K562 (cell line): Measurements from ENCODE around the gene G6PD. TPM values are rescaled to one million over a fixed set of nuclear protein-coding genes. Genes with fewer than 3 reads are reported as not detected.

Experiments
- ATAC-seq: fragments of 200-7000 bp; cut with Tn5 transposase; 3 replicates; pipeline ENCODE4 v1.9.1; 2020; ENCODE audit warnings: moderate library complexity
- BruUV-seq: library from RNA; stranded (reverse); fragments of 400-500 nt; replicated peaks from 2 replicates; lab custom pipeline; 2021; lab: Mats Ljungman, UMichigan
- CTCF ChIA-PET: fragments of 300-600 bp; formaldehyde crosslinking; extraction: SDS; loops from one replicate; lab custom pipeline; 2021; ENCODE audit warnings: low intra/inter-chr PET ratio; lab: Yijun Ruan, JAX
- POLR2A ChIA-PET: fragments of 300-600, 350-650 bp; sonication (Branson Sonifier 250); formaldehyde crosslinking; extraction: SDS; loops from one replicate; lab custom pipeline; 2021; ENCODE audit warnings: antibody characterized with exemption, inconsistent platforms; lab: Yijun Ruan, JAX
- DNase-seq, 4 experiments: peaks; one replicate each; pipeline versions ENCODE4 v3.0.0 to v3.0.0-alpha.2; 2011 to 2018; ENCODE audit warnings: low spot score in 3 of 4, mixed read lengths in 3 of 4; ENCODE audit errors: extremely low read depth in 1 of 4
- FAIRE-seq: peaks from 2 replicates; lab custom pipeline; 2011; peaks lifted over from hg19 to GRCh38; lab: Jason Lieb, UNC
- H2AFZ ChIP-seq: 2 replicates; pipeline ENCODE4 v1.6.0; 2011; ENCODE audit warnings: low read depth, low read length, control low read depth, inconsistent platforms
- H3K27ac ChIP-seq: fragments of 200-600 bp; 3 replicates; pipeline ENCODE4 v1.8.0; 2011; ENCODE audit warnings: low read depth, mild to moderate bottlenecking, control low read depth, inconsistent platforms, low read length, moderate library complexity, mixed read lengths; ENCODE audit errors: extremely low read depth
- H3K27me3 ChIP-seq, 2 experiments: fragments of 300-600 bp in 1 of 2; 2 replicates in 1 of 2; 3 replicates in 1 of 2; pipeline versions ENCODE4 v1.6.0 to v1.8.0; 2011; ENCODE audit warnings: inconsistent platforms in 2 of 2, low read length in 2 of 2, mild to moderate bottlenecking in 1 of 2, mixed read lengths in 1 of 2, moderate library complexity in 1 of 2; ENCODE audit not compliant: control insufficient read depth in 2 of 2, insufficient read depth in 2 of 2
- H3K36me3 ChIP-seq: fragments of 300-600 bp; 3 replicates; pipeline ENCODE4 v1.8.0; 2011; ENCODE audit warnings: mild to moderate bottlenecking, low read length, inconsistent platforms; ENCODE audit not compliant: control insufficient read depth, insufficient read depth
- H3K4me1 ChIP-seq, 2 experiments: fragments of 200-600 bp in 1 of 2; replicated peaks in 1 of 2; 2 replicates in 1 of 2; 3 replicates in 1 of 2; pipeline versions ENCODE4 v1.5.1 to v1.8.0; 2011; ENCODE audit warnings: inconsistent platforms in 2 of 2, low read length in 2 of 2, mild to moderate bottlenecking in 1 of 2, mixed read lengths in 1 of 2, moderate library complexity in 1 of 2; ENCODE audit not compliant: control insufficient read depth in 2 of 2, insufficient read depth in 2 of 2
- H3K4me2 ChIP-seq: 2 replicates; pipeline ENCODE4 v1.6.1; 2011; ENCODE audit warnings: low read length, control low read depth, inconsistent platforms, mixed read lengths; ENCODE audit not compliant: insufficient read depth
- H3K4me3 ChIP-seq: fragments of 200-600 bp; sonication (generic), shearing (Covaris generic); 2 replicates; pipeline ENCODE4 v1.5.1; 2016; ENCODE audit warnings: control low read depth, inconsistent platforms
- H3K79me2 ChIP-seq: fragments of 200-600 bp; 3 replicates; pipeline ENCODE4 v1.8.0; 2011; ENCODE audit warnings: low read length, inconsistent platforms; ENCODE audit not compliant: control insufficient read depth, insufficient read depth
- H3K9ac ChIP-seq, 2 experiments: 2 replicates each; pipeline versions ENCODE4 v1.6.0 to v1.6.1; 2011; ENCODE audit warnings: low read depth in 2 of 2, low read length in 2 of 2, control low read depth in 1 of 2, inconsistent platforms in 1 of 2, mild to moderate bottlenecking in 1 of 2, mixed read lengths in 1 of 2; ENCODE audit not compliant: insufficient read depth in 1 of 2
- H3K9me1 ChIP-seq: one replicate; pipeline ENCODE4 v1.6.0; 2011; ENCODE audit warnings: inconsistent platforms, mild to moderate bottlenecking, low read length, moderate library complexity; ENCODE audit not compliant: control insufficient read depth, insufficient read depth
- H3K9me3 ChIP-seq: replicated peaks from 2 replicates; pipeline ENCODE4 v1.5.1; 2011; ENCODE audit warnings: low read depth, low read length, inconsistent platforms; ENCODE audit not compliant: control insufficient read depth, insufficient read depth
- H4K20me1 ChIP-seq: replicated peaks from 2 replicates; pipeline ENCODE4 v1.6.1; 2011; ENCODE audit warnings: low read length, inconsistent platforms, mixed read lengths; ENCODE audit not compliant: control insufficient read depth, insufficient read depth
- BCOR ChIP-seq: fragments of 450-650 bp; IDR thresholded peaks from 2 replicates; pipeline ENCODE4 v1.6.1; 2016
- HDGF ChIP-seq: fragments of 450-650 bp; IDR thresholded peaks from 2 replicates; pipeline ENCODE4 v1.6.1; 2016
- MEIS2 ChIP-seq: fragments of 450-650 bp; IDR thresholded peaks from 2 replicates; pipeline ENCODE4 v1.6.1; 2014; ENCODE audit warnings: mild to moderate bottlenecking; ENCODE audit not compliant: partially characterized antibody
- NBN ChIP-seq: fragments of 450-650 bp; IDR thresholded peaks from 2 replicates; pipeline ENCODE4 v1.6.1; 2016; ENCODE audit warnings: low read depth, mild to moderate bottlenecking
- RBM34 ChIP-seq: fragments of 200-400 bp; formaldehyde crosslinking; IDR thresholded peaks from 2 replicates; pipeline ENCODE4 v1.6.1; 2018; ENCODE audit warnings: low read length, borderline replicate concordance; ENCODE audit not compliant: insufficient read depth
- ZKSCAN1 ChIP-seq: fragments of 150-350 bp; IDR thresholded peaks from 2 replicates; pipeline ENCODE4 v1.6.1; 2016; ENCODE audit warnings: low read depth, low read length
- ZNF143 ChIP-seq: sonication (generic); formaldehyde crosslinking; IDR thresholded peaks from 2 replicates; pipeline ENCODE4 v1.9.0; 2022; ENCODE audit warnings: mild to moderate bottlenecking, missing genetic modification reagents
- ZNF561 ChIP-seq: fragments of 450-650 bp; formaldehyde crosslinking; conservative IDR thresholded peaks from 2 replicates; pipeline ENCODE4 v1.4.0; 2020; ENCODE audit warnings: mild to moderate bottlenecking, moderate library complexity
- WGBS: fragments of 100-300 bp; shearing (Covaris generic); methylation state at CpG from one replicate; pipeline ENCODE4 v1.1.6; 2016; ENCODE audit warnings: low coverage, mixed read lengths; ENCODE audit not compliant: insufficient coverage; ENCODE audit errors: missing lambda C conversion rate; 5-methylcytosine and 5-hydroxymethylcytosine counted together
- in situ Hi-C: fragments of 300-500 bp; cut with MboI; formaldehyde crosslinking; loops from 4 replicates; pipeline ENCODE4 v1.15.0; 2018; ENCODE audit warnings: inconsistent platforms, mixed read lengths
- intact Hi-C: fragments of 100-400 bp; cut with micrococcal nuclease; formaldehyde crosslinking; loops from 2 replicates; pipeline ENCODE4 v1.14.2; 2022
- polyA plus RNA-seq, 8 experiments: library from polyadenylated mRNA; depleted of rRNA in 4 of 8; stranded (reverse) in 5 of 8; unstranded in 3 of 8; fragments of >200 nt; fragmentation: Nextera tagmentation in 2 of 8; fragmentation: Illumina TruSeq in 1 of 8; extraction: Ambion mirVana in 2 of 8; extraction: Trizol in 1 of 8; gene quantifications; 2 replicates each; pipeline versions ENCODE4 v1.2.1 to v1.2.3, GENCODE V29; 2011 to 2014; ENCODE audit warnings: inconsistent platforms in 1 of 8, missing spikeins in 1 of 8
- total RNA-seq, 7 experiments: library from RNA; depleted of rRNA in 6 of 7; stranded (reverse); fragments of >200 nt in 6 of 7; fragmentation: Illumina TruSeq in 2 of 7; extraction: Trizol in 2 of 7; gene quantifications; 2 replicates each; pipeline versions ENCODE4 v1.2.1 to v1.2.3, GENCODE V29; 2011 to 2021; ENCODE audit warnings: low replicate concordance in 1 of 7
- TF ChIP-seq, protein P1 (sequence below): sonication (generic); formaldehyde crosslinking; IDR thresholded peaks from 2 replicates; pipeline ENCODE4 v1.8.1; 2023; ENCODE audit warnings: mild to moderate bottlenecking, missing genetic modification reagents
- TF ChIP-seq, protein P2 (sequence below), 2 experiments: fragments of 450-650 bp; IDR thresholded peaks; 2 replicates each; pipeline ENCODE4 v1.6.1; 2016; ENCODE audit warnings: mild to moderate bottlenecking in 2 of 2, borderline replicate concordance in 1 of 2, low read depth in 1 of 2, moderate library complexity in 1 of 2

The G6PD gene
- total and polyA plus RNA-seq, 9 of the 15 experiments (the other 6 are each of a cell fraction or from before 2014, with no cell fraction given), result 2.9 to 222 (median 66.4) TPM

- TF ChIP-seq, protein P1, sequence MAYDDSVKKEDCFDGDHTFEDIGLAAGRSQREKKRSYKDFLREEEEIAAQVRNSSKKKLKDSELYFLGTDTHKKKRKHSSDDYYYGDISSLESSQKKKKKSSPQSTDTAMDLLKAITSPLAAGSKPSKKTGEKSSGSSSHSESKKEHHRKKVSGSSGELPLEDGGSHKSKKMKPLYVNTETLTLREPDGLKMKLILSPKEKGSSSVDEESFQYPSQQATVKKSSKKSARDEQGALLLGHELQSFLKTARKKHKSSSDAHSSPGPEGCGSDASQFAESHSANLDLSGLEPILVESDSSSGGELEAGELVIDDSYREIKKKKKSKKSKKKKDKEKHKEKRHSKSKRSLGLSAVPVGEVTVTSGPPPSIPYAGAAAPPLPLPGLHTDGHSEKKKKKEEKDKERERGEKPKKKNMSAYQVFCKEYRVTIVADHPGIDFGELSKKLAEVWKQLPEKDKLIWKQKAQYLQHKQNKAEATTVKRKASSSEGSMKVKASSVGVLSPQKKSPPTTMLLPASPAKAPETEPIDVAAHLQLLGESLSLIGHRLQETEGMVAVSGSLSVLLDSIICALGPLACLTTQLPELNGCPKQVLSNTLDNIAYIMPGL (CRISPR knock-in tag), result no peak
- TF ChIP-seq RBM34 (no peak), NBN (no peak)
Observed at GRCh38 chrX:154516656-154517100, 30.0 kb downstream of the G6PD start (continued).

GRCh38 chrX:154515966-154516655 lies 30.5 kb downstream of the G6PD start, which contains the start of gene FAM3A:
Gene FAM3A, minus strand, starts transcription at chrX:154516232. Its CDS starts 460 bp downstream, at chrX:154515772.
- peak within 1 kb of the TSS; percentile 98 for H2AFZ ChIP-seq
- no peaks in the 10 kb centered on the region for H3K9me3 ChIP-seq
- FAIRE-seq (peak; percentile 90), DNase-seq (peak; percentile 90 to 93 (median 90)), ATAC-seq (peak; percentile 95)
- CTCF ChIA-PET, result interaction anchor here (0.6 kb wide), 1 partner anchor 427 kb away, joined by 4 read pairs; no protein-coding TSS in a partner anchor
- peaks cover 15% of the 10 kb centered on the region; the same call in 2 of the 3 replicates for H3K36me3 ChIP-seq
- intact Hi-C loops (loop anchor here (5.0 kb wide), 1 partner anchor 34 kb away; no protein-coding TSS in a partner anchor), in situ Hi-C loops (no loop called here)
- WGBS, result 0% methylated on average over 11 of the region's 59 CpGs
- H3K27me3 ChIP-seq, result no peaks in the 10 kb centered on the region
- peak within 1 kb of the TSS; percentile 89 for H3K4me3 ChIP-seq
- POLR2A ChIA-PET, result interaction anchor here (0.6 to 1.7 kb wide), 9 partner anchors 10 to 148 kb away, joined by 3 to 8 read pairs (median 3); partner anchors contain the start of gene SLC10A3
- H3K4me1 ChIP-seq, result peaks cover 18 to 40% of the 10 kb centered on the region in 2 experiments; a peak in 4 of 5 replicates
- H3K9me1 ChIP-seq, result no peaks in the 10 kb centered on the region
- H3K27ac ChIP-seq, result peak within 1 kb of the TSS; percentile 94
- H4K20me1 ChIP-seq, result no peaks in the 10 kb centered on the region; the same call in 1 of the 2 replicates
- no TSS peak for BruUV-seq
- H3K4me2 ChIP-seq, result peak within 1 kb of the TSS; percentile 99
- H3K9ac ChIP-seq, result peak within 1 kb of the TSS; percentile 89 to 98
- H3K79me2 ChIP-seq, result peaks cover 25% of the 10 kb centered on the region
- TF ChIP-seq MEIS2 (peak; percentile 31), BCOR (no peak), ZNF143 (no peak), ZKSCAN1 (no peak), ZNF561 (CRISPR knock-in tag) (no peak), HDGF (no peak)
- TF ChIP-seq, protein P2, sequence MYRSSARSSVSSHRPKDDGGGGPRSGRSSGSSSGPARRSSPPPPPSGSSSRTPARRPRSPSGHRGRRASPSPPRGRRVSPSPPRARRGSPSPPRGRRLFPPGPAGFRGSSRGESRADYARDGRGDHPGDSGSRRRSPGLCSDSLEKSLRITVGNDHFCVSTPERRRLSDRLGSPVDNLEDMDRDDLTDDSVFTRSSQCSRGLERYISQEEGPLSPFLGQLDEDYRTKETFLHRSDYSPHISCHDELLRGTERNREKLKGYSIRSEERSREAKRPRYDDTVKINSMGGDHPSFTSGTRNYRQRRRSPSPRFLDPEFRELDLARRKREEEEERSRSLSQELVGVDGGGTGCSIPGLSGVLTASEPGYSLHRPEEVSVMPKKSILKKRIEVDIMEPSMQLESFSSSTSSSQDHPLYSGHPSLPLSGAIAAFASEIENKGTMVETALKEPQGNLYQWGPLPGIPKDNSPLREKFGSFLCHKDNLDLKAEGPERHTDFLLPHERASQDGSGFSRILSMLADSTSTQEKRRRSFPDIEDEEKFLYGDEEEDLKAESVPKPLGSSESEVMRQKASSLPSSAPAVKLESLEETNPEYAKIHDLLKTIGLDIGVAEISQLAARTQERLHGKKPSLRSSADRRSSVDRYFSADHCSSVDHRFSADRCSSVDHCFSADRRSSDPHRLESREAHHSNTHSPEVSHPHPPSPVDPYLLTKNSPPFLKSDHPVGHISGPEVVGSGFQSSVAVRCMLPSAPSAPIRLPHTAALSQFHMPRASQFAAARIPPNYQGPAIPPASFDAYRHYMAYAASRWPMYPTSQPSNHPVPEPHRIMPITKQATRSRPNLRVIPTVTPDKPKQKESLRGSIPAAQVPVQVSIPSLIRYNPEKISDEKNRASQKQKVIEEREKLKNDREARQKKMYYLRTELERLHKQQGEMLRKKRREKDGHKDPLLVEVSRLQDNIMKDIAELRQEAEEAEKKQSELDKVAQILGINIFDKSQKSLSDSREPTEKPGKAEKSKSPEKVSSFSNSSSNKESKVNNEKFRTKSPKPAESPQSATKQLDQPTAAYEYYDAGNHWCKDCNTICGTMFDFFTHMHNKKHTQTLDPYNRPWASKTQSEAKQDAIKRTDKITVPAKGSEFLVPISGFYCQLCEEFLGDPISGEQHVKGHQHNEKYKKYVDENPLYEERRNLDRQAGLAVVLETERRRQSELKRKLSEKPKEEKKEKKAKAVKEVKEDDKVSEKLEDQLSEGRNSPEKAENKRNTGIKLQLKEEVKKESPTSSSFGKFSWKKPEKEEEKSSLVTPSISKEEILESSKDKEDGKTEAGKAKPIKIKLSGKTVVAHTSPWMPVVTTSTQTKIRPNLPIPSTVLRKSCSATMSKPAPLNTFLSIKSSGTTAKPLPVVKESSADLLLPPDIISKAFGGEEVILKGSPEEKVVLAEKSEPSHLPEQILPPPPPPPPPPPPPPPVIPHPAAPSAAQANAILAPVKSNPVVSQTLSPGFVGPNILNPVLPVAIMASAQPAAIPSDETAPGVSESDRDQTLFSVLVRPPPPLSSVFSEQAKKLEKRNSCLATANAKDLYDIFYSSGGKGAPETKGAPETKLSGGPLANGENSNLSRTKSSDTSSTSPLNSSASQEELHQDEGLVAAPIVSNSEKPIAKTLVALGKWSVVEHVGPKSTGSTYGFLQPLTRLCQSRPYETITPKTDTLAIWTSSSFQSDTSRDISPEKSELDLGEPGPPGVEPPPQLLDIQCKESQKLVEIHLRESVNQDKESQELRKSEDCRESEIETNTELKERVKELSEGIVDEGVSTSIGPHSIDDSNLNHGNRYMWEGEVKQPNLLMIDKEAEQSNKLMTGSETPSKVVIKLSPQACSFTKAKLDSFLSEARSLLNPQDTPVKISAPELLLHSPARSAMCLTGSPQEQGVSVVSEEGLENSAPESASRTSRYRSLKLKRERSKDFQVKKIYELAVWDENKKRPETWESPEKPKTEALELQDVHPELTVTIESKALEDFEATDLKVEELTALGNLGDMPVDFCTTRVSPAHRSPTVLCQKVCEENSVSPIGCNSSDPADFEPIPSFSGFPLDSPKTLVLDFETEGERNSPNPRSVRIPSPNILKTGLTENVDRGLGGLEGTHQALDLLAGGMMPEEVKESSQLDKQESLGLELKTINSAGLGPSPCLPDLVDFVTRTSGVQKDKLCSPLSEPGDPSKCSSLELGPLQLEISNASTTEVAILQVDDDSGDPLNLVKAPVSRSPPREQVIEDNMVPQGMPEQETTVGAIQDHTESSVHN (IDR thresholded peaks at IDR 0.05; ENCODE audit: borderline replicate concordance in 1 of 2, low read depth in 1 of 2), result no peak
